GM18858 (cell line): ENCODE data around the gene C1QTNF6.
"Not testable (repeated sequence)": the region's sequence is repeated elsewhere in the genome, so short reads cannot be mapped to it uniquely, and the experiment has no call there.

Source experiments
- ATAC-seq: cut with Tn5 transposase; IDR thresholded peaks from one replicate; pipeline ENCODE4 v1.9.1; 2021; ENCODE audit not compliant: unreplicated experiment

Gene C1QTNF6

DNA sequence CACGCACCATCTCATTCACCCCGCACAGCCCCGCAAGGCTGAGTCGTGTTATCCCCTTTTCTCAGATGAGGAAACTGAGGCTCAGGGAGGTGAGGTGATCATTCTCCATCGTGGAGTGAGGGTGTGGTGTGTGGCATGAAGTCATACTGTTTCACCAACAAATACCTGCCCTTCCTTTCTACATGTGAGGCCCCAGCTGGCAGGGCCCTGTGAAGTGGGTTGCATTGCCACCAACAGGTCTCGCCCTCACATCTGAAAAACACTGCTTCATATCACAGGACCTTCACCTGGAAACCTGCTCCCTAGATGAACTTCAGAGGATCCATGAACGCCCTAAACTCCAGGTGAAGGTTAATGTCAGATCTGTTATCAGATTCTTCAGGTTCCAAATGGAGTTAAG is 19.9 kb upstream of the C1QTNF6 start:
- no peak for ATAC-seq

DNA sequence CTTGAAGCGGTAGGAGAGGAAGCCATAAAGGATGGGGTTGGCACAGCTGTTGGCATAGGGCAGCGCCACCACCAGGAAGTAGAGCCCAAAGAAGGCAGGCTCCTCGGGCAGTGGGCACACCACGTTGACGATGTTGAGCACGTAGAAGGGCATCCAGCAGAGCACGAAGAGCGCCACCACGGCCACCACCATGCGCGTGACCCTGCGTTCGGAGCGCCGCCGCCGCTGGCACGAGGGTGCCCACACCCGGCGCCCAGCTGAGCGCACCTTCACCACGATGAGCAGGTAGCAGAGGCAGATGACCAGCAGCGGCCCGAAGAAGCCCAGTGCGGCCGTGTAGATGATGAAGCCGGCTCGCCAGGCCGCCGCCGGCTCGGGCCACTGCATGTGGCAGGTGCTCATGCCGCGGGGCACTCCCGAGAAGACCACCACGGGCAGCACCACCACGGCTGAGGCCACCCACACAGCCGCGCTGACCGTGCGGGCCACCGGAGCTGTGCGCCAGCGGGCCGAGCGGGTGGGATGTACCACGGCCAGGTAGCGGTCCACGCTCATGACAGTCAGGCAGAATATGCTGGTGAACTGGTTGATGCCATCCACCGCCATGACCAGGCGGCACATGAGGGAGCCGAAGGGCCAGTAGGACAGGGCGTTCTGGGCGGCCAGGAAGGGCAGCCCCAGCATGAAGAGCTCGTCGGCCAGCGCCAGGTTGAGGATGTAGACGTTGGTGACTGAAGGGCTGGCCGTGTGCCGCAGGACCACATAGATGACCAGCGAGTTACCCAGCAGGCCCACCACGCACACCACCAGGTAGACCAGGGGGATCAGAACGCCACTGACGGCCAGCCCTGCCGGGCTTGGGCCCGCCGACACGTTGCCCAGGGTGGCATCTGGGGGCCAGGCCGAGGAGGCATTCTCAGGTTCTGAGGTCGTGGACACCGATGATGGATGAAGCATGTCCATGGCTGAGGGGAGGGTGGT is 19.1 kb upstream of the C1QTNF6 start:
- ATAC-seq, result no peak

DNA sequence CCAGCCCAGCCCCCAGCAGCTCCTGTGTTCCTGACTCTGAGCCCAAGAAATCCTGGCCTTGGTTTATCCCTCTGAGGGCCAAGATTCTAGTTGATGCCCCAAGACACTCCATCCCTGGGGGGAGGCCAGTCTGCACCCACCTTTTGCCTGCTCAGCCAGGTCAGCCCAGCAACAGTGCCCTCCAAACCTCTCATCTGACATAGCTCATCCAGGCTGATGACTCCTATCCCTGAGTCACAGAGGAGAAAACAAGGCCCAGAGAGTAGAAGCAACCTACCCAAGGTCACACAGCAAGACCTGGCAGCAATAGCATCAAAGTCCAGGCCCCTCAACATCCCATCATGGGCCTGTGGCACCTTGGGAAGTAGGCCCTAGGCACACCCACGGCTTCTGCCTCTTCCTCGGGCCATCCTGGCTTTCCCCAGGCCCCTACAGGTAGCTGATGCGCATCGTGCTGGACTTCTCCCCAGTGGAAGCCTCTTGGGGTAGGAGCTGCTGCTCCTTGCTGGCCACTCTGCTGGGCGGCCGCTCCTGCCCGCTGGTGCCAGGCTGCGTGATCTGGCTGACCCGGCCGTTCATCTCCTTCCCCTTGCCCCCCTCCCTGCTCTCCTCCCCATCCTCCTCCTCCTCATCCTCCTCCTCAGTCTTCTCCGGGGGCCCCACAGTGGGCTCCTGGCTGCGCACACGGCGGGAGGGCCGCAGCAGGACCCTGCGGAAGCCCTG is 18.2 kb upstream of the C1QTNF6 start:
- no peak for ATAC-seq

DNA sequence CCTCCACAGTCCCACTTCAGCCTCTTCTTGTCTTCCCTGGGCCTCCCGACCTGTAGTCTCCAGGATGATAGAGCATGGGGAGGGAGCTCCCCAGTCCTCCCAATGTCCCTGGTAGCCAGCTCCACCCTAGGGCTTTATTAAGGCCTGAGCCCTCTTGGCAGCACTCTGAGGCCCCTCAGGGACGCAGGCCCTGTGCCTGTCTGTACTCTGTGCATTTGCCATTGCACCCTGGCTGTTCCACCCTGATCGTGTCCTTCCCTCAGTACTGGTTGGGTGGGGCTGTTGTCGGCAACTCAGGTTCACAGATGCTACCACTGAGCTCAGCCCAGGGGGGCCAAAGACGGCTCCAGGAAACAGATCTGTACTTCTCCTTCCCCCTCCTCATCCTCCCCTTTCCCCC is 17.0 kb upstream of the C1QTNF6 start:
- no peak for ATAC-seq

DNA sequence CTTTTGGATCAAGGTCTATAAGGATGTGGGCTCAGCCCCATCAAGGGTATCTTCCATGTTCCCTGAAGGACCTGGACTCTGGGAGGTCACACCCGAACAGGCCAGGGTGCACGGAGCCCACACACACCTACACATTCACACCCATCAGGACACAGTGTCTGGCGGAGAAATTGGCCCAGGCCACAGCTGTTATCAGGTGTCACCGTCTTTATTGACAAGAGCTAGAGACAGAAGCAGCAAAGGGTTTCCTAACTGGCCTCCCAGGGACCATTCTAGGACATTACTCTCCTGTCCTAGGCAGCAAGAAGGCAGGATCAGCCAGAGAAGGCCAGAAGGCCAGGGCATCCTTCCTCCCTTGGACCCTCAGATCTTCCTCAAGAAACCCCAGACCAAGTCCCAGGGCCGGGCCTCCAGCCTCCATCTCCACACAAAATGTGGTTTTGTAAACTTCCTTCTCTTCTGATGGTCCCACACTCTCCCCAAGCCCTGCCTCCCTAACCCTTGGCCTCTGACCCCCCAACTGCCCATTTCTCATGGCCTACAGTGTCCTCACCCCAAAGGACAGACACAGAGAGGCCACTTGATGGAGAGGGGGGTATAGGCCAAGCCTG is 16.1 kb upstream of the C1QTNF6 start:
- no peak for ATAC-seq

DNA sequence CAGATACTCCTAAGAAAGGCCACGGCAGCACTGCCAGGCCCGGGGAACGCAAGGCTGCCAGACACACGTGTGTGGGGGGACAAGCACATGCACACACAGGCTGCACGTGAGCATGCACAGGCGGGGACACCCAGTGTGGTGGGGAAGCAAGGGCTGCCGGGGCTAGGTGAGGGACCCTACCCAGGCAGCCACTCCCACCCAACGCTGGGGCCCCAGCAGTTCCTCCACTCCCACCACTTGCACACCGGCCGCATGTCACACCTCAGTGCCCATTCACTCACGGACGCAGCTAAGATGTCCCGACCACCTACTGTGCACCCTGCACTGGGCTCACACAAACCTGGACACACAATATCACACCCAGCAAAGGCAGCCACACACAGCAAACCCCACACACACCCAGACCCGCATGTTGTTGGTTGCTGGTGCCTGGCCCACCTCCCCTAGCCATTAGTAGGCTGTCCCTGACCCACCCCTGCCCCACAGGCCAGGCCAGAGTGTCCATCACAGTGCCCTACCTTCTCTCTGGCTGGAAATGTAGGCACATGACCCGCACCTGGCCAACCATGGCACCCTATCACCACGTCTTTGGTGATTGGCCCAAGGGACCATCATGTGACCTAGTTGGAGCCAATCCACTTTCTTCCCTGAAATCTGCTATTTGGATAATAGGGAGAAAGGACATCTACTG is 15.5 kb upstream of the C1QTNF6 start:
- no peak for ATAC-seq

DNA sequence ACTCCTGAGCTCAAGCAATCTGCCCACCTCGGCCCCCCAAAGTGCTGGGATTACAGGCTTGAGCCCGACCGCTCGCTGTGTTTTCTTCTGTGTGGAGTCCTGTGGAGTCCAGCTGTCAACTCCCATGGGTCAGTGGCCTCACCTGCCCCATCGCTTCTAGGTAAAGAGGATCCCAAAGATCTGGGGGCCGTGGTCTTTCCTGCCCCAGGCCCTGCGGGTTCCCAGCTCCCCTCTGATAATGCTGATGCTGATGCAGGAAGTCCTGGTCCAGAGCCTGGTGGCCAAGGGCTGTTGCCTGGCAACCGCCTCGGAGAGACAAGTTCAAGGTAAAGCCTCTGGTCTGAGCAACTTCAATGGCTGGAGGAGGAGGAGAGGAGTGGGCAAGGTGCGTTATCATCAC is 14.7 kb upstream of the C1QTNF6 start:
- no peak for ATAC-seq

DNA sequence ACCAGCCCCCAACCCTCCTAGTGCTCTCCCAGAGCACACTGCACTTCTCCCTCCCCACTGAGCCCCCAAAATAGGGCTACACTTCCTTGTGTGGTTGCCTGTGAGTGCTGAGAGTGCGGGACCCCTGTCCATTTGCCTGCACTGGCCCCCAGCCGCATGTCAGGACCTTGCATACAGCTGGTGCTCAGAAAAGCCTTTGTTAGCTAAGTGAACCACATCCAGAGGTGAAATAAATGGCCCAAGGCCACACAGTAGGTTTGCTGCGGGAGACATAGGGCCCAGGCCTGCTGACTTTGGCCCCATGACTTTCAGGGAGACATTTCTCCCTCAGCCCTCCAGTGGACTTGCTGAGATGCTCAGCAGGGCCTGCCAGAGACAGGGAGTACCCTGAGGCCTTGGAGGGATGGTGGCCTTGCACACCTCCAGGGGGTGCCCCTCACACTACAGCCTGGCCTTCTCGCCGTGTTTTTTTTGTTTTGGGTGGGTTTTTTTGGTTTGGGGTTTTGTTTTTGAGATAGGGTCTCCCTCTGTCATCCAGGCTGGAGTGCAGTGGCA is 14.0 kb upstream of the C1QTNF6 start:
- no peak for ATAC-seq

DNA sequence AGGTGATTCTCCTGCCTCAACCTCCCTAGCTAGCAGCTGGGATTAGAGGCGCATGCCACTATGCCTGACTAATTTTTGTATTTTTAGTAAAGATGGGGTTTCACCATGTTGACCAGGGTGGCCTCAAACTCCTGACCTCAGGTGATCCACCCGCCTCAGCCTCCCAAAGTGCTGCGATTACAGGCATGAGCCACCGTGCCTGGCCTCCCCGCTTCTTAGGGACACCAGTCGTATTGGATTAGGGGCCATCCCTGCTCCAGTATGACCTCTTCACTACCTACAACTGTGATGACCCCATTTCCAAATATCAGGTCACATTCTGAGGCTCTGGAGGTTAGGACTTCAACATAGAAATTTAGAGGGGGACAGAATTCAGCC is 13.4 kb upstream of the C1QTNF6 start:
- not testable (repeated sequence) for ATAC-seq

DNA sequence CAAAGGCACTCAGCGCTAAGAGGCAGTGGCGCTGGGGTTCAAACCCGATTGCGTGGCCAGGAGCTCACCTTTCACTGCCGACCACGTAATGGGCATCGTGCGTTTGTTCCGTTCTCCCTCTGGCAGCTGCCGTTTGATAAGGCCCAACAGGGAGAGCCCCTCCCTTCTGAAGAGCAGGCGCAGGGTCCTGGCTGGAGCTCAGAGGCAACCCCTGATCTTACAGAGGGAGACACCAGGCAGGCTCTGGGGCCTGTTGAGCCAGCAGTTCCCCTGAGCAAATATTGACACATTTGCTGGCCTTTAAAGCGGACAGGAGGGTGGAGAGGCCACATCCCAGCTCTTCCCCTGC is 11.7 kb upstream of the C1QTNF6 start:
- no peak for ATAC-seq

DNA sequence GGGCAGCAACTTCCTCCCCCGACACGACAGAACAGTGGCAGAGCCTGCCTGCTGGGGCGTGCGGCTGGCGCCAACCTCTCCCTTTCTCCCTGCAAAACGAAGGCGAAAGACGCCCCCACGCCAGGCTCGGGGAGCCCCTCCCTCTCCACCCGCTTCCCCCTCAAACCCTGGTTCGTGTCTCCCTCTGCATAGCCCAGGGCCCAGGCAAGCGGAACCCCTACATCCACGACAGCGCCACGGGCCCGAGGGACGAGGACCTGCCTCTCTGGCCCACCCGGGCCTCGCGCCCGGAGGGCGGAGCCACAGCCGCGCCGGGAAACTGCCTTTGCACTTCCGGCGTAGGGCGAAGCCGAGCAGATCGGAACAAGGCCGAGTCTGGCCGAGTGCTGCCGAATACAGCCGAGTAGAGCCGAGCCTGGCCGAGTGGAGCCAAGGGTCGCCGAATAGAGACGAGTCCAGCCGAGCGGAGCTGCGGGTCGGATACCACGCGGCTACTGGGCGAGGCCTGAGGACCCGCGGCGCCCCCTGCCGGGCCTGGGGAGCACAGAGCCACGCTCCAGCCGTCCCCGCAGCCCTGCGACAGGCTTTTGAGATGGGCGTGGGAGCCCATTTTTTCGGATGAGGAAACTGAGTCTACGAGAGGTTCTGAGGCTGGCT is 11.2 kb upstream of the C1QTNF6 start:
- ATAC-seq, result peak; percentile 81

DNA sequence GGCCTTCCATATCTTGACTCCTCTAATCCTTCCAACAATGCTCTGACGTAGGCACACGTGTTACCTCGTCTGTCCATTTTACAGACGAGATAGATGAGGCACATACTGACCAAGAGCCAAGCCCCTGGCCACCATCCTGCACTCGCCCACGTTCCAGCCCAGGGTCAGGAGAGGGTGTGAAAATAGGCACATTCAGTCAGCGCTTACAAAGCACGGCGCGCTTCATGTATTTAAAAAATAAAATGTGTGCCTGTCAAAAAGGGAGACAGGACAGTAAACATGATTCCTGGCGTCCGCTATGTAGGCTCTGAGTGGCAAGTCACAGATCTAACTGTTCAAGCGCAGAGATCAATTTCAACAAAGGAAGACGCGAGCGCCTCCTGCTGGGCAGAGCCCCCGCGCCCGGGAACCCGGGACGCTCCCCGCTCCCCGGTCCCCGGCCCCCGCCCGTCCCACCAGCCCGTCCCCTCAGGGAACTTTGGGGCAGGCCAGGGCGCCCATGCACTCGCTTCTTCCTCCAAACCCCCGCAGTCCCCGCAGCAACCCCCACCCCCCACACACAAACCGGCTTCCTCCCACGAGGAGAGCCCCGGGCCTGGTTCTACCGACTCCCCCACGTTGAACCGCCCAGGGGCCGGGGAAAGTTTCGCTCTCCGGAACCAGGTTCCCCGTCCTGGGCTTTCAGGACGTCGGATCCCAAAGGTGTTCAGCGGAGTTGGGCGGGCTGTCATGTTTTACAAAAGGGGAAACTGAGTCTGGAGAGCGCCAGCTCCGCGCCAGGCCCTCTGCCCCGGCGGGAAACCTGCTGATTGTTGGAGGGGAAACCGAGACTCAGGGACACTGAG is 10.4 kb upstream of the C1QTNF6 start:
- no peak for ATAC-seq

DNA sequence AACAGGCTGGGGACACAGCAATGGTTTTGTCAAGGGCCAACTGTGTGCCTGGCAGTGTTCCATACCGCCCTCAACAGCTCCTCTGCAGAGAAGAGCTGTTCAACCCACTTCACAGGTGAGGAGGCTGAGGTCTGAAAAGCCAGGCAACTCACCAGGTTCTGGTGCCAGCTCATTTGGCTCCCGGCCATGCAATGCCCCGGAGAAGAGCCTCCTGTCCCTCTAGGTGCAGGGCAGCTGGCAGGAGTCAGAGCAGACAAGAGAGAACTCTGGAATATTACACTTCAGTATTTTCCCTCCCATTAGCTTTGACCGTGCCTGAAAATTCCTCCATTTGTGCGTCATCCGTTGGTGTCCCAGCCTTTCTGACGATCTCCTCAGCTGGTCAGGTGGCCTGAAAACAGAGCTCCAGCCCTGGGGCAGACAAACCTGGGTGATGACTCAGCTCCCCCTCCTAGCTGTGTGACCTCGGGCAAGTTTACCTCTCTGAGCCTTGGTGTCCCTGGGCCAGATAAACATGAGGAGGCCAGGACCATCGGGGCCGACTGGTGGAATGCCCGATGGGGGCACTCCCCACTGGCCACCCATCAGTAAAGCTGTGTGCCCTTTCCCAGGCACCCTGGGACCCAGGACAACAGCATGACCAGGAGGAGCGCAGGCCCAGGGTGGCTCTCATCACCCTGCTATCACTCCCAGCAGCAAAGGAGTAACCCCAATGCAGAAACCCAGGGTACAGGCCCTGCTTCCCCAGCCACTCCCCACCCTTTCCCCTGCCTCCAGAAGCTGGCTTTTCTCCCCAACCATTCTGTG is 9.6 kb upstream of the C1QTNF6 start:
- ATAC-seq, result no peak

DNA sequence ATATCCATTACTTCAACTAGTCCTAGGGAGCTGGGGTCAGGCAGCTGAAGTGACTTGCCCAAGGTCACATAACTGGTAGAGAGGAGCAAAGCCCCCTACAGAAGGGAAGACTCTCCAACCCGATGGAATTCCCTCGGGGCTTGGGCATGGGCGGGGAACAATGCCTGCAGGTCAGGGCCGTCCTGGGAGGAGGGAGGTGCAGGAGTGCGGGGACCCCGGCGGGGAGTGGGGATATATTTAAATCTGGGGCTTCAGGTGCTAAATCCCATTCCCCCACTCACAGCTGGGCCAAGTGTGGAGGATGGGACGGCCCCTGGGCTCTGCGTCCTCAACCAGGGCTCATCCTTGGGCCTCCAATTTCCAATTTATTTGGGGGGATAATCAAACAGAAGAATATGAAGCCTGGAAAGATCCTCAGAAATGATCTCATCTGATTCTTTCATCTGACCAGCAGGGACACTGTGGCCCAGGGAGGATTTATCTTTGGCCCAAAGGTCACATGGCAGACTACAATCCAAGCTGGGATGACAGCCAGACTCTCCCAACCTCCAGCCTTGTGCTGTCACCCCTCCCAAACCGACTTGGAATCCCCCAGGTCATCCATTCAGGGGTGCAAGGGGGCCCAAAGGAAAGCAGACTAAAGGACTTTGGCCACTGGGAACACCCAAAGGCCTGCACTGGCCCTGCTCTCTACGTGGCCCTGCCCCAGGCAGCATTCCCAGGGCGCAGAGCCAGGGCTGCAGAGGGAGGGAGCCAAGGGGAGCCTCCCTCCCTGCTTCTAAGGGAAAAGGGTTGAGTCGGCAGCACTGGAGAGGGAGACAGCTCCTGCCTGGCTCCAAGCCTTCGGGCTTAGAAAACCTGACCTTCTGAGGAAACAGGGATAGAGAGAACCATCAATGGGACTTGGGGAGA is 8.7 kb upstream of the C1QTNF6 start:
- ATAC-seq, result no peak

DNA sequence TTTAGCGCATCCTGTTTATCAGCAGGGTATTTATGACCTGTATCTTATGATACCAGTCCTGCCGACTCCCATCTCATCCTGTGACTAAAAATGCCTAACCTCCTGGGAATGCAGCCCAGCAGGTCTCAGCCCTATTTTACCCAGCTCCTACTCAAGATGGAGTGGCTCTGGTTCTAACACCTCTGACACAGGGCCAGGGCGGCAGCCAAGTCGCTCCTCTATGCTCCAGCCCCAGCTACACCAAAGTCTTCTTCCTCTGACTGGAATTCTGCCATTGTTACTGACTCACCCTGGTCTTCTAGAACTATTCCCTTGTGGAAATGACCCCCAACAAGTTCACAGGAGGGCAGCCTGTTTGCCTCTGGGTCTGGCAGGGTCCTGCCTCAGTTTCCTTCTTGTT is 7.9 kb upstream of the C1QTNF6 start:
- ATAC-seq, result no peak

DNA sequence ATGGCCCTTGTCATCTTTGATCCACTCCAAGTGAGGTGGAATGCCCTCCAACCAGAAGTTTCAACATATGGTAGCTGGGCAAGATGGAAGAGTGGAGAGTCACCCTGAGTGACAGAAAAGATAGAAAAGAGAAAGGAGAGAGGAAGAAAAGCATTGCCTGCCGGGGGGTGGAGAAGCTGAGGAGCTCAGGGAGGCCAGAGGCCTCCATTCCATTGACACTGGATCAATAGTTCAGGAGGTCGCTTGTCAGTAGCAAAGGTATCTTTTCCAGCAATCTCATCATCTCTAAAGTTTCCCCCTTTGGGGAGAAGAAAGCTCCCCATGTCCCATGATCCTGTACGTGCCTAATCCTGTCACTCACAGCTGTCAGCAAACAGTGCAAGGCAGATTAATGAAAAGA is 6.7 kb upstream of the C1QTNF6 start:
- ATAC-seq, result no peak

DNA sequence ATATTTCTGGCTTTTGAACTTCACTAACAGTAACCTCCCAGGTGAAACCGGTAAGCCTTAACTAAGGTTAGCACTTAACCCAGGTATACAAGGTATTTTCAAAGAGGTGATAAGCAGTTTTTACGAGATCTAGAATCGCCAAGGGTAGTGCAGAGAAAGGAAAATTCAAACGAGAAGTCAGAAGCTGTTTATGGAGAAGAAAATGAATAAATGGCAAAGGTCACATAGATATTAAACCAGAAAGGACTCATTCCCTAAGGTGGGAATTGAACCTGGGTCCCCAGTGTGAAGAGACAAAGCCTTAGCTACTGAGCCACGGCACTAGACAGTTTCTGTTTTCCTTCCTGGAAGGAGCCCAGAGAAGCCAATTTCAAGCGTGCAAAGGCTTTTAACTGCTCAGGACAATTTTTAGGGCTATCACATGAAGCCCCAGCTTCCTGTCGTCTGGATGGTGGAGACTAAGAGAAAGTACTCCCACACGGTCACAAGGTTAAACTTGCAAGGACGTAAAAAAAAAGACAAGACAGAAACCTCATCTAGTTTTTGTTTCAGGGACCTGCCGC is 5.7 kb upstream of the C1QTNF6 start:
- no peak for ATAC-seq
